Testis (tissue), 2 donors: Measurements from ENCODE around the gene HDAC9.

Source experiments
- CTCF ChIP-seq, 3 experiments: fragments of 450-650 bp in 2 of 3; fragments of 200-600 bp in 1 of 3; sonication (generic) in 1 of 3; IDR thresholded peaks; one replicate each; pipeline ENCODE4 v1.5.1; 2016 to 2019; ENCODE audit warnings: antibody characterized with exemption in 3 of 3, mild to moderate bottlenecking in 2 of 3, moderate library complexity in 1 of 3
- POLR2A ChIP-seq: fragments of 450-650 bp; IDR thresholded peaks from one replicate; pipeline ENCODE4 v1.6.1; 2017; ENCODE audit warnings: antibody characterized with exemption, mild to moderate bottlenecking, moderate library complexity

- no peak for TF ChIP-seq POLR2A
- TF ChIP-seq CTCF (IDR thresholded peaks at IDR 0.05) = no peak
These were observed 38.9 kb downstream of the HDAC9 start for GRCh38 chr7:18534481-18534880.
